Stimulated activated CD4-positive, alpha-beta T cell treated with anti-CD3 and anti-CD28 coated beads, Interleukin-4, amount 100 ng/mL, for 4 hours (primary cell): ENCODE measurements around the gene TPPP.

Experiments used
- DNase-seq, 2 experiments: peaks; one replicate each; pipeline ENCODE4 v3.0.0-alpha.2; 2020

TPPP gene

DNA sequence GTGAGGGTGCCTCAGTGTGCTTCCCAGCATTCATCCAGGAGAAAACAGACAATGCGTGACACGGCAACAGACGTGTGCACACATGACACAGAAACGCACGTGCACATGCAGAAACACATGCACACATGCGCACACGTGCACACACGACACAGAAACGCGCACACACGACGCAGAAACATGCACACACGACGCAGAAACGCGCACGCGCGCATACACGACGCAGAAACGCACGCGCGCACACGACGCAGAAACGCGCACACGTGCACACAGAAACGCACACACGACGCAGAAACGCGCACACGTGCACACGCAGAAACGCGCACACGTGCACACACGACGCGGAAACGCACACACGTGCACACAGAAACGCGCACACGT lies 16.5 kb downstream of the TPPP start:
- DNase-seq, result no peak

DNA sequence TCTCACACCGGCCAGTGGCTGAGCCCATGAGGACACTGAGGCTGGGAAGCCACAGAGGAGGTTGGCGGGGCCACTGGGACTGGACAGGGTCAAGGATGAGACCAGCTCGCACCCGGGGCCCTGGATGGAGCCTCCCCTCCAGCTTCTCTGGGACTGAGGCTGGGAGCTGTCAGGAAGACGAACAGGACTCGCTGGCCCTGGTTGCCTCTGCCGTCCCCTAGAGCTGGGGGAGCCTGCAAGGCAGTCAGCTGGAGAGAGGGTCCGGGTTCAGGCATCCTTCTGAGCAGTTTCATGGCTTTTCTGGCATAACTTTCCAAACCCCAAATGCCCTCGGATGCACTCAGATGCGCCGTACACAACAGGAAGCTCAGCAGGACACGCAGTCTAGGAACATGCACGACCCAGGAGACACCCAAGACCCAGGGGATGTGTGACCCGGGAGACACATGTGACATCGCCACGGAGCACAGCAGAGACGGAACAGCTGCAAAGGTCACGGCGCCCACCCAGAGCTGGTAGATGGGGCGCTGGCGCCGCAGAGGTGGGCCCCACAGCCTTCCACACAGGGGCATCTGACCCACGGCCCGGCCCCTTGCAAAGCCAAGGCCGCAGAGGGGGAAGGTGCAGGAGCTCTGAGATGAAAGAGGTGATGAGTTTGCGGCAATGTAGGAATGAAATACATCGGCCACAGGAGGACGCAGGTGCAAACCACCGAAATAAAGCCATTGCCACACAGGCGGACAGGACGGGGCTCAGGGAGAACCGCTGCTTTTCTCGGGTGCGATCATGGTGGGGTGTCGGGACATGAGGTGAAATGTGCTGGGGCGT lies 17.1 kb downstream of the TPPP start:
- DNase-seq, result no peak

DNA sequence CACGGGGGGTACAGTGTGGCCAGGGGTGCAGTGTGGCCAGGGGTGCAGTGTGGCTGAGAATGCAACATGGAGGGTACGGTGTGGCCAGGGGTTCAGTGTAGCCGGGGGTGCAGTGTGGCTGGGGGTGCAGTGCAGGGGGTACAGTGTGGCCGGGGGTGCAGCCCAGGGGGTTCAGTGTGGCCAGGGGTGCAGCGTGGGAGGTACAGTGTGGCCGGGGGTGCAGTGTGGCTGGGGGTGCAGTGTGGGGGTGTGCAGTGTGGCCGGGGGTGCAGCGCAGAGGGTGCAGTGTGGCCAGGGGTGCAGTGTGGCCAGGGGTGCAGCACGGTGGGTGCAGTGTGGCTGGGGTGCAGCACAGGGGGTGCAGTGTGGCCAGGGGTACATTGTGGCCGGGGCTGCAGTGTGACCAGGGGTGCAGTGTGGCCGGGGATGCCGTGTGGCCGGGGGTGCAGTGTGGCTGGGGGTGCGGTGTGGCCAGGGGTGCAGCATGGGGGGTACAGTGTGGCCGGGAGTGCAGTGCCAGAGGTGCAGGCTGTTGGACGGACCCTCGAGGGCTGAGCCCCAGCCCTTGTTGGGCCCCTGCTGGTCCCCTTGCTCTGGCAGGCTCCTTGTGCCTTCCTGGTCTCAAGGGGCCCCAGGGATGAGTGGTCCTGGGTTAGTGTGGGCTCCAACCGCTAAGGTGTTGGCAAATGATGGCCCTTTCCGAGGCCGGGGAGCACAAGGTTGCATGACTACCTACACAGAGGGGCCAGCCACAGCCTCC lies 17.9 kb downstream of the TPPP start:
- DNase-seq, result no peak

DNA sequence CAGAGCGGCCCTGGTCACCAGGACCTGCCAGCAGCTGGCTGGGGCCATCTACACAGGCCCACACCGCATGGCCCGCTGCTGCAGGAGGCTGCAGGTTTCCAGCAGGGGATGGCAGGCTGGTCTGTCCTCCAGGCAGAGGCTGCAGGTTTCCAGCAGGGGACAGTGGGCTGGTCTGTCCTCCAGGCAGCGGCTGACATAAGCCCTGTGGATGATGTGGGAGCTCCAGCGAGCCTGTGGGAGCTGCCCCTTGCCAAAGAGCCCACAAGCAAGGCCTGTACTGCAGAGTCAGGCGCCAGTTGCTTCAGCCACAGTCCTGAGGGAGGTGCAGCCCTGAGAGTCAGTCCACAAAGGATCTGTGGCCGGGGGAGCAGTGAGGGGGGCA lies 18.5 kb downstream of the TPPP start:
- no peak for DNase-seq

DNA sequence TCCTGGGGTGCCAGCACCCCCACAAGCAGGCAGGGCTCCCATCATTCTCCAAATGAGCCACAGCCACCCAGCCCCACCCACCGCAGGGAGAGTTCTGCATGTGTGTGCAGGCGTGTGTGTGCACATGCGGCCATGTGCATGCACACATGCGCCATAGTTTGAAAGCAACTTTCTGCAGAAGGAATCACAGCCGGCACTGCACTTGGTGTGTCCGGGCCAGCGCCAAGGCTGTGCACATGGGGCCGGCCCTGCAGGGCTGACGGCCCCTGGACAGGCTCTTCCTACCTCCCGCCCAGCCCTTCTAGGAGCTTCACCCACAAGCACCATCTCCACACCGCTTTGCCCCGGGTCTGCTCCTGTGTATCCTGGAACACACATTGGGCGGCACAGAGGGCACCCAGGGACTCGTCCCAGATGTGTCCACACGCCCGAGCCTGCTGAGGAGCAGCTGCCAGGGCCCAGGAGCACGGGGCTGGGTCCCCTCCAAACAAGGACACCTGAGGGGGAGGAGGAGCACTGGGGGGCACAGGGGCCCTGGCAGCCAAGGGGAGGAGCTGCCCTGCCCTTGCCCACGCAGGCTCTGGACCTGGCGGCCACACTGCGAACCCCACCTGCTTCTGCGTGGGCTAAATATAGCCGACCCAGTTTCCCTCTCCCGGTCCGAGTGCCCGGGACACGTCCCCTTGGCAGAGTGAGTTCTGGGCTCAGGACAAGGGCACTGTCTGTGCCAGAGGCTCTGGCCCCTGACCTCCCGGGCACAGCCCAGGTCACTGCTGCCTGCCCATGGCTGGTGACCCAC lies 19.1 kb downstream of the TPPP start:
- no peak for DNase-seq

DNA sequence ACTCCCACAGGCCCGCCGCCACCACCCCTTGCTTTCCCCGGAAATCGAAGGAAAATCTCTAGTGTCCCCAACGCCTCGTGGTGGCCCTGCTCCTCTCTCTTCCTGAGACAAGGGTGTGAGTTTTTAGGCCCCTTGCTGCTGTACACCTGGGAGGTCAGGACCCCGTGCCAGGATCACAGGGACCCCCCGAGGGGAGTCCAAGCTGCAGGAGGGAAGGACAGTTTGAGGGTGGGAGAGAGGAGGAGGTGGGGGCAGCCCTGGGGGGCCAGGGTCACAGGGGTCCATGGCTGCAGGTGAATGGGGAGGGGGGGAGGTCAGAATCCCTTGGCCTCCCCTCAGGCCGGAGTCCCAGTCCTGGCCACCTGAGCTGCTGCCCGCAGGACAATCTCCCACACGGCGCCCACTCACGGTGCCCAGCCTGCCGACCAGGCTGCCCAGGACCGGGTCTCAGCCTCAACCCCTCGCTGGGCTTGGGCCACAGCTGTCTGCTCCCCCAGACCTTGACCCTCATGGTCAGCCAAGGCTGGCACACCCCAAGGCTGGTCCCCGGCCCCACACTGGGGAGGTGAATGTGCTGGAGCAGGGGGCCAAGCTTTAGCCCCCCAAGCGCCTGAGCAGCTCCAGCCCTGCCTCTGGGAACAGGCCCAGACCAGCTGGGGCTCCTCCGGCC lies 19.9 kb downstream of the TPPP start:
- no peak for DNase-seq

DNA sequence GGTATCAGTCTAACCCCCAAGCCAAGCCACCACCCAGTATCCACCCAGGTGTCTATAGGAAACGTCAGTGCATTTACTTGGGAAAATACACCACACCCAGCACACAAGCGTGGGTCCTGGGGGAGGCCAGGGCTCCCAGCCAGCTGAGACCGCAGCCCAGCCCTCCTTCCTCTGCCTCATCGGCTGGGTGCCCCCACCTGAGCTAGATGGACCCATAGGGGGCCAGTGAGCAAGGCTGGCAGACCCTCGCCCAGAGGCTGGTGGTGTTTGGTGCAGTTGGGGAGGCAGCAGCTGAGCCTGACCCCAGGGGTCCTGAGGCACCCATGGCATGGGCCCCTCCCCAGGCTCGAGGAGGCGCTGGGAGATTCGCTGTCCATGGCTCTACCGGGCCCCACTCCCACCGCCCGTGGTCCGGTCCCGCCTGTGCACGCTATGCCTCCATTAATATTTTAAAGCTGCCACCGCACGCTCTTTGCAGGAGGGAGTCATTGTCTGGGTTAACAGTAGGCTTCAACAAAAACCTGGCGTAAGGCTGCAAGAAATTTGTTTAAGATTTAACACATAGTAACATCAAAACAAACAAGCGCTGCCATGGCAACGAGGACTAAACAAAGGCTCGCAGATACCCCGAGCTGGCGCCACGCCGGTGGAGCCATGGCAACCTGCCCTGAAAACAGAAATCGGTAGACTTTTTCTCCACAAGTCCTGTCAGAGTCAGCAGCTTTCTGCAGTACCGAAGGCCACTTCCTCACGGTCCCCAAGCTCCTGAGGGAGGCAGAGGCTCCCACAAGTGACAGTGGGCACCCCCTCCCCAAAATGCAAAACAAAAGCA lies 20.6 kb downstream of the TPPP start:
- DNase-seq, result peak in 1 of 2 experiments; percentile 42

DNA sequence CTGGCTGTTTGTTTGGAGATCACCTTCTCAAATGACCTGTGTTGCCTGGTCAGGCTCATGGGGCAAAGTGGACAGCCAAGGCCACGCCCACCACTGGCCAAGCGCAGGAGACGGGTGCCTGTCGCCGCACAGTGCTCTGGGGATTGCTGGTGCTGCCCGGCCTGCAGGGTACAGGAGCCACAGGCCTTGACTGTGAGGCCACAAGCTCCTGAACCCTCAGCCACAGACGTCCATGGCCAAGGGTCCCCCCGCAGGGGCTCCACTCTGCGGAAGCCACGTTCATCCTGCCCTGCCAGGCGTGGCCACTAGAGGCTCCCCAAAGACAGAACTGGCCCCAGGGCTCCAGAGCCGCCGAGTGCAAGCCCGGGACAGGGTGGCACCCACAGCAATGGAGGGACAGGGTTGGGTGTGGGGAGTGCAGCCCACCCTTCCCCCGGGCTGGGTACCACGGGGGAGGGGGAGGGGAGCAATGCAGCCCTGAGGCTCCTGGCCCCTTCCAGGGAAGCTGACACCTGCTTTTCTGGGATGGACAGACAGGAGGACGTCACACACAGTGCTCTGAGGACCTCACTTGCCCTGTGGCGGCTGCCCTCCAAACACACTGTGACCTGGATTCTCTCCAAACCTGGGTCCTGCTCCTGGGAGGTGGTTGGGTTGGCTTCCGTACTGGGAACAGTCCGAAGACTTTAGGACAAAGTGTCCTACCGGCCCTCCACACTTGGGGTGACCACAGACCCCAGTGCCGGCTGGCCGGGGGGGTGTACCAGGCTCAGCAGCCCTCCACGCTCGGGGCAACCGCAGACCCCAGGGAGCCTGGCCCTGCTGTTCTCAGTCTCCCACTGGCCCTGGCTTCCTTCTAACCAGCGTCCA lies 21.5 kb downstream of the TPPP start:
- peak; percentile 52 to 62 for DNase-seq

DNA sequence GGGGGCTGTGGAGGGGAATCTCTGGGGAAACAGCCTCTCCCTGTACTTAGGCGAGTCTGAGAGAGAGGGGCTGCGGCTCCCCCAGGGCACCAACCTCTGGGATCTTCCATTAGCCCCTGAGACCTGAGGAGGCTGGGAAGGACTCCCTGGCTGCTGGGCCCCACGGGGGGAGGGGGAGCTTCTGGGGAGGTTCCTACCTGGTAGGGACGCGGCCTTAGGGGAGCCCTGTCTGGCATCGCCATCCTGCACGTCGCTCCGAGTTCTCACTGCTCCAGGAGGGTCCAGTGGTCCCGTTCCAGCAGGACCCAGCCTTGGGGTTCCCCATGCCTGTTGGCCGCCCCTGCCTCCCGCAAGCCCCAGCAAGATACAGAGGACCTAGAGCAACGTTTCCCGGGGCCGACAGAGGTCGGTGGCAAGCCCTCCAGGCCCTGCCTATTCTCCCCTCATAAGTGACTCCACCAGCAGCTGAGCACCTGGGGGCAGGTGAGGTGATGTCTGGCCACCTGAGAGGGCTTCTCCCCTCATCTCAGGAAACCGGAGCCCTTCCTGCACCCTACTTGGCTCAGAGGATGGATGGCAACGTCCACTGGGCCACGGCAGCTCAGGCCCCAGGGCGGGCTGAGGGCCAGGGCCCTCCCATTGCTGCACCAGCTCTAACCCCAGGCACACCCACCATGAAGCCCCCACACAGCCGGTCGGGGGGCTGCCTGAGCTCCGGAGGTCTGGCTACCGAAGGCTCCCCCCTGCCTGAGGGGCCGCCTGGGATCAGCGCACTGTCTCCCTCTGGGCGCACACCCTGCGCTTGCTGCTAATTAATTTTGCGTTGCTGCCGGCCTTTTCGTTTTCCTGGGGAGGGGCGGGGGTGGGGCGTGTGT lies 22.5 kb downstream of the TPPP start:
- no peak for DNase-seq

DNA sequence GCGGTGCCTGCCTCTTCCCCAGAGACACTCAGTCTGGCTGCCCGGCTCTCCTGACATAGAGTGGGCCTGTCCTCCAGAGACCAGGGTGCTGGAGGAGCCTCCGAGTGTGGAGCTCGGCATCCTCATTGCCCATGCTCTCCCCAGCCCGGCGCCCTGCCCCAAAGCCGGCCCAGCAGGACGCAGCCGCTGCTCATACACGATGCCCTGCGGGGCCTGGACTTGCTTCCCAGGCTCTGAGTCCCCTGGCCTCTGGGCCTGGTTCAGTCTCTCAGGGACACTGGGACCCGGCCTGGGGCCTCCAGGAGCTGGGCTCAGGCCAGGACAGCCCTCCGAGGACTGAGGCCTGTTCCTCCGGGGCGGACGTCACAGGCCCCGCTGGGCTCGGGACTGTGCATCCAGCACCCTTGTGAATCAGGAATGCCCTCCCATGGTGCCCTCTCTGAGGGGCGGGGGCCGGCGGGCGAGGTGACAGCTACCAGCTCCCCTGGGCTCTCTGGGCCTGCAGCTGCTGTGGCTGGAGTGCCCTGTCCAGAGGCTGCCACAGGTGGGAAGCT lies 23.2 kb downstream of the TPPP start:
- DNase-seq, result no peak

DNA sequence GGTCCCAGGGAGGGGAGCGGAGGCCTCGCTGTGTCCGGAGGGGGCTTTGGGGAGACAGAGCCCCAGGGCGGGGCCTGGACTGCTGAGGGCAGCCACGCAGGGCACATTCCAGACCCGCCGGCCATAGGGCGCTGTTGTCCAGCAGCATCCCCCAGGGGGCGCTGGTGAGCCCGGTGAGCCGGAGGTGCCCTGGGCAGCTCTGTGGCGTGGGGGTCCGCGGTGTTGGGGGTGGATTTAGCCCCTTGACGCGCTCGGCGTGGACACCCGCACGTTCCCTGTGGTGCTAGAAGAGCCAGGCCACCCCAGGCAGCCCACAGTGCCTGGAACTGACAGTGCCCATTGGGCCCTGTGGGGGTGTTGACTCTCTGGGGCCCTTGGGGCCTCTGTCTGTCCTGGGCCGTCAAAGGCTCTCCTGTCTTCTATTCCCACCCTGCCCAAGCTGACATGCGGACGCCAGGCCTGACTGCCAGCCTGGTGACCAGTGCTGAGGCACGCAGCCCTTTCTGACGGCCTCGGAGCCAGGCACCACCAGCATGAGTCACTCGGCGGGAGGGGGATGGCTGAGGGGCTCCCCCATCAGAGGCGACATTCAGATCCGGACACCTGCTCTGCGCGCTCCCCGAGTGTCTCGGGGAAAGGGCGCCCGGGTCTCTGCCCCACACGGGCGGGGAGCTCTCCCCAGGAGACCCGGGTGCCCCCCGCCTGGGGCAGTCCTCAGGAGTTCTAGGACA lies 23.9 kb downstream of the TPPP start:
- DNase-seq, result peak in 1 of 2 experiments; percentile 45

DNA sequence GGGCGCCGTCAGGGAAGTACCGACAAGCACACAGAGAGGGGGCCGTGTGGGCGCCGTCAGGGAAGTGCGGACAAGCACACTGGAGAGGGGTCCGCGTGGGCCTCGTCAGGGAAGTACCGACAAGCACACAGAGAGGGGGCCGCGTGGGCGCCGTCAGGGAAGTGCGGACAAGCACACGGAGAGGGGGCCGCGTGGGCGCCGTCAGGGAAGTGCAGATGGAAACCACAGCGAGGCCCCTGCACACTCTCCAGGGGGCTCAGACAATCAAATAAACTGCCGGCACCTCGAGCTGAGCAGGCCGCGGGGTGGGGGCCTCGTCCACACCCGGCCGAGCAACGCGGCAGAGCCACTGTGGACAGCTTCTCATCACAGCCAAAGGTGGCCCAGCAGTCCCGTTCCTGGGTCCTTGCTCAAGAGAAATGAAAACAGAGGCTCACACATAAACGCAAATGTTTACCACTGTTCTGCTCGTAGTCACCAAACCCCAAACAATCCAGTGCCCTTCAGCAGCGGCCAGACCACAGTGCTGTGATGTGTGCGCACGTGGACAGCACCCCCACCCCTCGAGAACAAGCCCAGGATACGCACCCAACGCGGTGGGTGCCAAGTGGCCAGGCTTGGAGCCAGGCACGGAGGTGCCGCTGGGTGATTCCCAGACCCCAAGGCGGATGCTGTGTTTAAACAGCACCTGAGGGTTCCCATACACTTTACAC lies 24.7 kb downstream of the TPPP start:
- no peak for DNase-seq

DNA sequence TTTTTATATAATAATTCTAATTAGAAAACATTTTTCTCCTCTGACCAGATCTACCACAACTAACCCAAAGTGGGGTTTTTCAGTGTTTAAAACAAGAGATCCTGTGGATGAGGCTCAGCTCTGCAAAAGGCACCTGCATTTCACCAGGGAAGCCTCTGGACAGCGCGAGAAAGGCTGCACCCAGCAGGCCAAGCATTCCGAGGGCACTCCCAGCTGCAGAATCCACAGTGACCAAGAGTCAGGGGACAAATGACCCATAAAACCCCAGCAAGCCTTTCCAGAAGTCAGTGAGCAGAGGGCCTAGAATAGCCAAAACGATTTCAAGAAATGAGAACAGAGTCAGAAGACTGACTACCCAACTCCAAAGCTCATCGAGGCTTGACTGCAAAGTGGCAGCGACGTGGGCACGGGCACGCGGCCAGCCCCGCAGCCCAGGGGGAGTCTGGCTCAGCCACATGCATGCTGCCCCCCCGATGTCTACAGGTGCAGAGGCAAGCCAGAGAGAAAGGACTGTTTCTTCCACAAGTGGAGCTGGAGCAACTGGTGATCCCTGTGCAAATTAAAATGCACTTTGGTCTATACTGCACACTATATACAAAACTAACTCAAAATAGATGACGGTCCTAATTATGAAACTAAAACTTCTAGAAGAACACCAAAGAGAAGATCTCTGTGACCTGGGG lies 26.2 kb downstream of the TPPP start:
- DNase-seq, result no peak

DNA sequence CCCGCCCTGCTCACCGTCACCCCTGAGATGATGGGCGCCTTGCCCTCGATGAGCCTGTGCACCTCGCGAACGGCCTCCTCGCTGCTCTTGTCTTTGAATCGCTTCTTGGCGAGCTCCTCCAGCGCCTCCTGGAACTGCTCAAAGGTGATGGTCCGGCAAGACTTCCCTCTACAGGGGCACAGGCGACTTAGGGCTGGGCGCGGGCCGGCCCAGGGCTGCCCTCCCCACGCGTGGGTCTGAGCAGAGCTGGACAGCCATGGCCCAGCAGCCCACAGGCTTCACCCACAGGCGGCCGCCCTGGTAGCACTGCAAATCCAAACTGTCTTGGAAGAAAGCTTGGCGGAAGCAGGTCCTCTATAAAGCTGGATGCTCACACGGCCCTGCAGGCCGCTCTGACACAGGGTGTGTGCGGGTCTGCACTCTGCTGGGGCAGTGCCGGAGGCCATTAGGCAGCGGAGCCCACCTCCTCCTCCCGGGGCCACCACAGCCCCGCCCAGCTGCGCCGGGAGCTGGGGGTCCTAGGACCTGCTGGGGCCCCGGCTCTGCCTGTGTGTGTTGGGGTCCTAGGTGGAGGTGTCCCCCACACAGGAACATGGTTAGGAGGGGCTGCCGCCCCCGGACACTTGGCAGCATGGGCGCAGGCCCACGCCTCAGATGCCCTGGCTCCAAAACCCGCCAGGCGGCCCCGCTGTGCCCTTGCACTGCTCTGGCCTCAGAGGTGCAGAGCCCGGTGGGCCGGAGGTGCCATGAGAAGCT lies 27.0 kb downstream of the TPPP start:
- DNase-seq, result no peak

DNA sequence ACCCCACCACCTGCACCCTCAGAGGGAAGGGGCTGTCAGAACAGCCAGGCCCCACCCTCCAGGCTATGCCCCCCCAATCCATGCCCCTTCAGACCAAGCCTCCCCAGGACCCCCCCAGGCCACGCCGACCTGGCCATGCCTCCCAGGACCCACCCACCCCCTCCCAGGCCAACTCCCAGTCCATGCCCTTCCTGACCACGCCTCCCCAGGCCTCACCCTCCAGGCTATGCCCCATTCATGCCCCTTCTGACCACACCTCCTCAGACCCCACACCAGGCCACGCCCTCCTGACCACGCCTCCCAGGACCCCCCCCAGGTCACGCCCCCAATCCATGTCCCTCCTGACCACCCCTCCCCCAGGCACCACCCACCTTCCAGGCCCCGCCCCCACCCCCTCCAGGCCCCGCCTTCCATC lies 27.6 kb downstream of the TPPP start:
- no peak for DNase-seq

DNA sequence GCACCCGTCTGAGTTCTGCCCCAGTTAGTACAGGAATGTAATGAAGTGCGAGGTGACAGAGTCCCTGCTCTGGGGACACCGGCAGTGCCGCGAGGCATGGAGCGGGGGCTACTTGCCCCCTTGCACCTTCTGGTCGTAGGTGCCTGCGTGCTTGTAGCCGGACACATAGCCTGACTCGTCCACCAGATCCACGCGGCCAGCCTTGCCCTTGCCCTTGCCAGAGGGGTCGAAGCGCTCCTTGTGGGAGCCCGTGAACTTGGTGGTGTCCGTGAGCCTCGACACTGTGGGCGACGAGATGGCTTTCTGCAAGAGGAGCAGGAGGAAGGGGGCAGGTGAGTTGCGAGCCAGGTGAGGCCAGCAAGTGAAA lies 28.2 kb downstream of the TPPP start:
- DNase-seq, result no peak
